ENCODE results near the gene SETD7.

DNA sequence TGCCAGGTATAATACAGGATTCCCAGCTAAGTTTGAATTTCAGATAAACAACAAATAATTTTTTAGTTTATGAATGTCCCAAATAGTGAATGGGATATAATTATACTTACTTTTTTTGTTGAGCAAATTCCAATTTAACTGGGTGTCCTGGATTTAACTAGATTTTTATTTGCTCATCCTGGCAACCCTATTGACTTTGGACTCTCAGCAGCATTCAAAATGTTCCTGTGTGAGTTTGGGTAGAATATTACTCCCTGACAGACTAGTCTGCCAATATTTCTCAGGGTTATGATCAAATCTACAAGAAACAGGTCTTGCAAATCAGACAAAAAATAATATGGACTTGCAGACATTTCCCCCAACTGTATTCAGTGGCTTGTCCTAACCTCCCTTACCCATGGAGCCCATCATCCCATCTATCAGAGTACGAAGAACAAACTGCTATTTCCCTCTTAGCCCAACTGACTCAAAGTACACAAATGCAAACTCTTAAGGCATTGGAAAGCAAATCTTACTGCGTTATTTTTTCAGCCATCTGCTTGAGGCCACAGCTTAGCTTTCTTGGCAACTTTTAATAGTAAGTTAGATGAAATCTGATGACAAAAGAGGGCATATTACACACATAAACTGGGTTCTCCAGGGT, 20.7 kb downstream of the SETD7 start:
- TF ChIP-seq, protein P1, sequence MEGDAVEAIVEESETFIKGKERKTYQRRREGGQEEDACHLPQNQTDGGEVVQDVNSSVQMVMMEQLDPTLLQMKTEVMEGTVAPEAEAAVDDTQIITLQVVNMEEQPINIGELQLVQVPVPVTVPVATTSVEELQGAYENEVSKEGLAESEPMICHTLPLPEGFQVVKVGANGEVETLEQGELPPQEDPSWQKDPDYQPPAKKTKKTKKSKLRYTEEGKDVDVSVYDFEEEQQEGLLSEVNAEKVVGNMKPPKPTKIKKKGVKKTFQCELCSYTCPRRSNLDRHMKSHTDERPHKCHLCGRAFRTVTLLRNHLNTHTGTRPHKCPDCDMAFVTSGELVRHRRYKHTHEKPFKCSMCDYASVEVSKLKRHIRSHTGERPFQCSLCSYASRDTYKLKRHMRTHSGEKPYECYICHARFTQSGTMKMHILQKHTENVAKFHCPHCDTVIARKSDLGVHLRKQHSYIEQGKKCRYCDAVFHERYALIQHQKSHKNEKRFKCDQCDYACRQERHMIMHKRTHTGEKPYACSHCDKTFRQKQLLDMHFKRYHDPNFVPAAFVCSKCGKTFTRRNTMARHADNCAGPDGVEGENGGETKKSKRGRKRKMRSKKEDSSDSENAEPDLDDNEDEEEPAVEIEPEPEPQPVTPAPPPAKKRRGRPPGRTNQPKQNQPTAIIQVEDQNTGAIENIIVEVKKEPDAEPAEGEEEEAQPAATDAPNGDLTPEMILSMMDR (conservative IDR thresholded peaks at IDR 0.05 in 1 of 2, IDR thresholded peaks at IDR 0.05 in 1 of 2; ENCODE audit: extremely low read depth in 1 of 2, insufficient read depth in 1 of 2, low read depth in 1 of 2, low read length in 2 of 2): no peak
- no peak for TF ChIP-seq EZH2 (IDR thresholded peaks at IDR 0.05; ENCODE audit: borderline replicate concordance, low read length)
